H1 (cell line): ENCODE results near the gene GIPC2.

ENCODE experiments used
- BRCA1 ChIP-seq: IDR thresholded peaks from 2 replicates; pipeline ENCODE4 v1.6.1; 2012; ENCODE audit warnings: low read depth, low read length, improper control_type of control experiment
- EZH2 ChIP-seq: fragments of 200-600 bp; sonication (generic); IDR thresholded peaks from 2 replicates; pipeline ENCODE4 v1.7.1; 2012; ENCODE audit warnings: low read depth, mild to moderate bottlenecking, moderate library complexity, low read length, inconsistent platforms; ENCODE audit not compliant: severe bottlenecking
- HDAC2 ChIP-seq, 2 experiments: fragments of 300-600 bp in 1 of 2; sonication (generic) in 1 of 2; IDR thresholded peaks; 2 replicates each; pipeline ENCODE4 v1.6.1; 2011 to 2012; ENCODE audit warnings: low read depth in 2 of 2, low read length in 2 of 2, mild to moderate bottlenecking in 2 of 2, moderate library complexity in 2 of 2, borderline replicate concordance in 1 of 2, inconsistent platforms in 1 of 2
- JUND ChIP-seq: IDR thresholded peaks from 2 replicates; pipeline ENCODE4 v1.6.1; 2011; ENCODE audit warnings: mild to moderate bottlenecking, improper control_type of control experiment, low read length
- NANOG ChIP-seq: IDR thresholded peaks from 2 replicates; pipeline ENCODE4 v1.6.1; 2011; ENCODE audit warnings: low read length, low read depth, mild to moderate bottlenecking, inconsistent platforms; ENCODE audit not compliant: insufficient read depth, poor library complexity, severe bottlenecking
- POLR2A ChIP-seq, 2 experiments: IDR thresholded peaks; 1 replicate in 1 of 2; 2 replicates in 1 of 2; pipeline ENCODE4 v1.6.1; 2011; ENCODE audit warnings: low read depth in 2 of 2, low read length in 2 of 2, mild to moderate bottlenecking in 2 of 2; ENCODE audit errors: control extremely low read depth in 1 of 2
- RXRA ChIP-seq: IDR thresholded peaks from 2 replicates; pipeline ENCODE4 v1.6.1; 2011; ENCODE audit warnings: low read depth, mild to moderate bottlenecking, low read length, moderate library complexity; ENCODE audit not compliant: insufficient read depth
- SP1 ChIP-seq: IDR thresholded peaks from 2 replicates; pipeline ENCODE4 v1.6.1; 2011; ENCODE audit warnings: low read depth, low read length
- TAF7 ChIP-seq: optimal IDR thresholded peaks from 2 replicates; pipeline ENCODE3; 2011; ENCODE audit warnings: low read depth, mild to moderate bottlenecking, inconsistent platforms, low read length, moderate library complexity, borderline replicate concordance
- TBP ChIP-seq: IDR thresholded peaks from 2 replicates; pipeline ENCODE4 v1.6.1; 2011; ENCODE audit warnings: low read depth, low read length, improper control_type of control experiment
- TF ChIP-seq, protein P1 (sequence below), 3 experiments: IDR thresholded peaks; 1 replicate in 2 of 3; 2 replicates in 1 of 3; pipeline versions ENCODE4 v1.5.1 to v1.6.1; 2011; ENCODE audit warnings: low read length in 3 of 3, mild to moderate bottlenecking in 3 of 3, inconsistent platforms in 2 of 3, low read depth in 1 of 3, moderate library complexity in 1 of 3; ENCODE audit not compliant: insufficient read depth in 1 of 3; ENCODE audit errors: control extremely low read depth in 1 of 3
- TF ChIP-seq, protein P2 (sequence below): IDR thresholded peaks from 2 replicates; pipeline ENCODE4 v1.6.1; 2011; ENCODE audit warnings: low read depth, mild to moderate bottlenecking, low read length; ENCODE audit not compliant: insufficient read depth

GRCh38 chr1:78102916-78103315 is 57.1 kb downstream of the GIPC2 start:
- TF ChIP-seq, protein P1, sequence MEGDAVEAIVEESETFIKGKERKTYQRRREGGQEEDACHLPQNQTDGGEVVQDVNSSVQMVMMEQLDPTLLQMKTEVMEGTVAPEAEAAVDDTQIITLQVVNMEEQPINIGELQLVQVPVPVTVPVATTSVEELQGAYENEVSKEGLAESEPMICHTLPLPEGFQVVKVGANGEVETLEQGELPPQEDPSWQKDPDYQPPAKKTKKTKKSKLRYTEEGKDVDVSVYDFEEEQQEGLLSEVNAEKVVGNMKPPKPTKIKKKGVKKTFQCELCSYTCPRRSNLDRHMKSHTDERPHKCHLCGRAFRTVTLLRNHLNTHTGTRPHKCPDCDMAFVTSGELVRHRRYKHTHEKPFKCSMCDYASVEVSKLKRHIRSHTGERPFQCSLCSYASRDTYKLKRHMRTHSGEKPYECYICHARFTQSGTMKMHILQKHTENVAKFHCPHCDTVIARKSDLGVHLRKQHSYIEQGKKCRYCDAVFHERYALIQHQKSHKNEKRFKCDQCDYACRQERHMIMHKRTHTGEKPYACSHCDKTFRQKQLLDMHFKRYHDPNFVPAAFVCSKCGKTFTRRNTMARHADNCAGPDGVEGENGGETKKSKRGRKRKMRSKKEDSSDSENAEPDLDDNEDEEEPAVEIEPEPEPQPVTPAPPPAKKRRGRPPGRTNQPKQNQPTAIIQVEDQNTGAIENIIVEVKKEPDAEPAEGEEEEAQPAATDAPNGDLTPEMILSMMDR (IDR thresholded peaks at IDR 0.05; ENCODE audit: control extremely low read depth in 1 of 3, insufficient read depth in 1 of 3, low read depth in 1 of 3, low read length in 3 of 3), result no peak
- TF ChIP-seq TBP, result no peak
- TF ChIP-seq, protein P2, sequence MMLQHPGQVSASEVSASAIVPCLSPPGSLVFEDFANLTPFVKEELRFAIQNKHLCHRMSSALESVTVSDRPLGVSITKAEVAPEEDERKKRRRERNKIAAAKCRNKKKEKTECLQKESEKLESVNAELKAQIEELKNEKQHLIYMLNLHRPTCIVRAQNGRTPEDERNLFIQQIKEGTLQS, result no peak
- TF ChIP-seq POLR2A (IDR thresholded peaks at IDR 0.05; ENCODE audit: control extremely low read depth in 1 of 2, low read depth in 2 of 2, low read length in 2 of 2), result no peak
- TF ChIP-seq HDAC2 (IDR thresholded peaks at IDR 0.05; ENCODE audit: borderline replicate concordance in 1 of 2, low read depth in 2 of 2, low read length in 2 of 2), result no peak
- TF ChIP-seq TAF7, result no peak
- no peak for TF ChIP-seq RXRA
- TF ChIP-seq NANOG, result no peak
- no peak for TF ChIP-seq SP1
- no peak for TF ChIP-seq JUND
- TF ChIP-seq EZH2, result no peak
- no peak for TF ChIP-seq BRCA1
